Activated CD8-positive, alpha-beta T cell treated with anti-CD3 and anti-CD28 coated beads for 36 hours (primary cell): Measurements from ENCODE around the gene BRINP2. TPM values are rescaled to one million over a fixed set of nuclear protein-coding genes. Genes with fewer than 3 reads are reported as not detected.

Experiments used
- ATAC-seq: fragments of 200-7000 bp; cut with Tn5 transposase; one replicate; pipeline ENCODE4 v1.10.0; 2021; ENCODE audit warnings: mild to moderate bottlenecking, moderate library complexity
- CTCF ChIA-PET: fragments of 350-600 bp; sonication (Branson Sonifier 250); formaldehyde crosslinking; loops from one replicate; lab custom pipeline; 2021; ENCODE audit warnings: antibody characterized with exemption; lab: Charles Lee
- POLR2A ChIA-PET: fragments of 350-600 bp; sonication (Branson Sonifier 250); formaldehyde crosslinking; loops from one replicate; lab custom pipeline; 2021; ENCODE audit warnings: antibody characterized with exemption; lab: Charles Lee
- DNase-seq: peaks from one replicate; pipeline ENCODE4 v3.0.0-alpha.2; 2020
- H3K27ac Mint-ChIP-seq: one replicate; pipeline ENCODE4 v1.8.0; 2021; ENCODE audit warnings: mild to moderate bottlenecking, mixed read lengths
- H3K27me3 Mint-ChIP-seq: one replicate; pipeline ENCODE4 v1.8.0; 2021; ENCODE audit warnings: mixed read lengths
- H3K36me3 Mint-ChIP-seq: one replicate; pipeline ENCODE4 v1.8.0; 2021; ENCODE audit warnings: low read depth, mixed read lengths
- H3K4me1 Mint-ChIP-seq: one replicate; pipeline ENCODE4 v1.8.0; 2021; ENCODE audit warnings: low read depth, mixed read lengths
- H3K4me3 Mint-ChIP-seq: one replicate; pipeline ENCODE4 v1.8.0; 2021; ENCODE audit warnings: mild to moderate bottlenecking, moderate library complexity, mixed read lengths
- H3K9me3 Mint-ChIP-seq: one replicate; pipeline ENCODE4 v1.8.0; 2021; ENCODE audit warnings: mixed read lengths
- intact Hi-C: fragments of 100-400 bp; cut with micrococcal nuclease; formaldehyde crosslinking; loops from one replicate; pipeline ENCODE4 v1.10.0; 2022
- total RNA-seq, 2 experiments: library from RNA; stranded (reverse); gene quantifications; one replicate each; pipeline ENCODE4 v1.2.3, GENCODE V29; 2021
- TF ChIP-seq, protein P1 (sequence below): fragments of 200-600 bp; IDR thresholded peaks from one replicate; pipeline ENCODE4 v1.8.0; 2022; ENCODE audit warnings: antibody characterized with exemption, mild to moderate bottlenecking

BRINP2 gene
- total RNA-seq, 2 experiments from 2014 or later: not detected

GRCh38 chr1:177216587-177217202 is 45.9 kb downstream of the BRINP2 start:
- H3K36me3 Mint-ChIP-seq: no peaks in the 10 kb centered on the region
- TF ChIP-seq, protein P1, sequence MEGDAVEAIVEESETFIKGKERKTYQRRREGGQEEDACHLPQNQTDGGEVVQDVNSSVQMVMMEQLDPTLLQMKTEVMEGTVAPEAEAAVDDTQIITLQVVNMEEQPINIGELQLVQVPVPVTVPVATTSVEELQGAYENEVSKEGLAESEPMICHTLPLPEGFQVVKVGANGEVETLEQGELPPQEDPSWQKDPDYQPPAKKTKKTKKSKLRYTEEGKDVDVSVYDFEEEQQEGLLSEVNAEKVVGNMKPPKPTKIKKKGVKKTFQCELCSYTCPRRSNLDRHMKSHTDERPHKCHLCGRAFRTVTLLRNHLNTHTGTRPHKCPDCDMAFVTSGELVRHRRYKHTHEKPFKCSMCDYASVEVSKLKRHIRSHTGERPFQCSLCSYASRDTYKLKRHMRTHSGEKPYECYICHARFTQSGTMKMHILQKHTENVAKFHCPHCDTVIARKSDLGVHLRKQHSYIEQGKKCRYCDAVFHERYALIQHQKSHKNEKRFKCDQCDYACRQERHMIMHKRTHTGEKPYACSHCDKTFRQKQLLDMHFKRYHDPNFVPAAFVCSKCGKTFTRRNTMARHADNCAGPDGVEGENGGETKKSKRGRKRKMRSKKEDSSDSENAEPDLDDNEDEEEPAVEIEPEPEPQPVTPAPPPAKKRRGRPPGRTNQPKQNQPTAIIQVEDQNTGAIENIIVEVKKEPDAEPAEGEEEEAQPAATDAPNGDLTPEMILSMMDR: no peak
- peaks cover 18% of the 10 kb centered on the region for H3K9me3 Mint-ChIP-seq
- intact Hi-C loops: no loop called here
- DNase-seq (no peak), ATAC-seq (no peak)
- no peaks in the 10 kb centered on the region for H3K27me3 Mint-ChIP-seq
- H3K4me1 Mint-ChIP-seq: no peaks in the 10 kb centered on the region
- ChIA-PET CTCF (no interaction called here), POLR2A (no interaction called here)
- no peak overlapping the region for H3K27ac Mint-ChIP-seq
- H3K4me3 Mint-ChIP-seq: no peak overlapping the region

GRCh38 chr1:177219554-177220458 is 49.0 kb downstream of the BRINP2 start:
- DNase-seq (no peak), ATAC-seq (no peak)
- no peaks in the 10 kb centered on the region for H3K27me3 Mint-ChIP-seq
- H3K4me1 Mint-ChIP-seq: no peaks in the 10 kb centered on the region
- TF ChIP-seq, protein P1: no peak
- no peak overlapping the region for H3K4me3 Mint-ChIP-seq
- H3K36me3 Mint-ChIP-seq: no peaks in the 10 kb centered on the region
- ChIA-PET CTCF (no interaction called here), POLR2A (no interaction called here)
- peaks cover 18% of the 10 kb centered on the region for H3K9me3 Mint-ChIP-seq
- intact Hi-C loops: no loop called here
- no peak overlapping the region for H3K27ac Mint-ChIP-seq

DNA sequence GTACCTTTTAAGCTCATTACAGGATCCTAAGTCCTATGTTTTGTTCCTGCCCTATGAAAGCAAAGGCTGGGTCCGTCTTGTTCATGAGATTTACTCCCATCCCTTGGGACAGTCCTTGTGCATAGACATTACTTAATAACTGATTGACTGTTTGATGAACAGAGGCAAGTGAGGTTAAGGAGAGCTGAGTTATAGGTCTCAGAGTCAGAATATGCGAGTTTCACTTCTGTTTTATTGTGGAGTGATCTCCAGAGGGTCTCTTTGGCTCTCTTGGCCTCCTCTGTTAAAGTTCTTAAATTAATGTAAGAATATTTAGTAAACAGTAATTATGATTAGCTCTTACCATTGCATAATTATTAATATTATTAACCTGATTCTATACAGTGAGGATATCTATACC is 52.6 kb downstream of the BRINP2 start:
- no peak overlapping the region for H3K27ac Mint-ChIP-seq
- POLR2A ChIA-PET: no interaction called here
- CTCF ChIA-PET: no interaction called here
- H3K9me3 Mint-ChIP-seq: peaks cover 6% of the 10 kb centered on the region
- no peaks in the 10 kb centered on the region for H3K36me3 Mint-ChIP-seq
- no peaks in the 10 kb centered on the region for H3K27me3 Mint-ChIP-seq
- ATAC-seq (no peak), DNase-seq (no peak)
- H3K4me1 Mint-ChIP-seq: no peaks in the 10 kb centered on the region
- intact Hi-C loops: no loop called here
- no peak overlapping the region for H3K4me3 Mint-ChIP-seq
- TF ChIP-seq, protein P1: no peak

GRCh38 chr1:177227978-177228692 is 57.4 kb downstream of the BRINP2 start:
- ATAC-seq (no peak), DNase-seq (no peak)
- CTCF ChIA-PET: no interaction called here
- no peaks in the 10 kb centered on the region for H3K27me3 Mint-ChIP-seq
- no peaks in the 10 kb centered on the region for H3K9me3 Mint-ChIP-seq
- no peaks in the 10 kb centered on the region for H3K4me1 Mint-ChIP-seq
- POLR2A ChIA-PET: no interaction called here
- intact Hi-C loops: no loop called here
- no peak overlapping the region for H3K27ac Mint-ChIP-seq
- H3K4me3 Mint-ChIP-seq: no peak overlapping the region
- TF ChIP-seq, protein P1: no peak
- no peaks in the 10 kb centered on the region for H3K36me3 Mint-ChIP-seq
